Erythroblast (primary cell): ENCODE results near the gene JARID2.

Source experiments
- GATA1 ChIP-seq: IDR thresholded peaks from 2 replicates; pipeline ENCODE4 v1.6.1; 2011; ENCODE audit warnings: low read depth, mild to moderate bottlenecking, control low read depth, low read length, moderate library complexity
- POLR2A ChIP-seq: IDR thresholded peaks from 2 replicates; pipeline ENCODE4 v1.6.1; 2011; ENCODE audit warnings: mild to moderate bottlenecking, low read length

GRCh38 chr6:15550546-15551123 lies 304.8 kb downstream of the JARID2 start:
- TF ChIP-seq POLR2A = no peak
- TF ChIP-seq GATA1 = no peak
